ENCODE measurements around the gene ETV1.

ETV1 gene

DNA sequence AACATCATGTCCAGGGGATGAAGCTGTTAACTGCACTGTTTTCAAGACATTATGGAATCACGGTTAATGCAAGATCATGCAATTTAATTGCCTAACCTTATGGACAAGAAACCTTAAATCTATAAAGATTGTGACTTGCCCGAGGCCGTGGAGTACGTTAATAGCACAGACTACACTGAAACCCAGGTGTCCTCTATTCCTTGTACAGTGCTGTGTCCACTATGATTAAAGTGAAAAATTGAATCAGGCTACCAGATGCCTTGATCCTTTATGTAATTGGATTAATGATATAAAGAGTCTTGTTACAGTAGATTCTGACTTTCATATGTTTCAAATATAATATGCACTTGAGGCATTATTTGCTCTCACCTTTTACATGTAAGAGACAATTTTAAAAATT lies 33.9 kb upstream of the ETV1 start:
- H2AFZ ChIP-seq (ENCODE audit: low read length): no peak overlapping the region

GRCh38 chr7:14021069-14021468 lies 31.6 kb upstream of the ETV1 start:
- H3K9ac ChIP-seq (ENCODE audit: low read depth, low read length, poor library complexity, severe bottlenecking): no peak overlapping the region
- no peak overlapping the region for H2AFZ ChIP-seq (ENCODE audit: low read length)
- no peak for TF ChIP-seq EZH2phosphoT487 (IDR thresholded peaks at IDR 0.05; ENCODE audit: borderline replicate concordance)
- TF ChIP-seq, protein P1, sequence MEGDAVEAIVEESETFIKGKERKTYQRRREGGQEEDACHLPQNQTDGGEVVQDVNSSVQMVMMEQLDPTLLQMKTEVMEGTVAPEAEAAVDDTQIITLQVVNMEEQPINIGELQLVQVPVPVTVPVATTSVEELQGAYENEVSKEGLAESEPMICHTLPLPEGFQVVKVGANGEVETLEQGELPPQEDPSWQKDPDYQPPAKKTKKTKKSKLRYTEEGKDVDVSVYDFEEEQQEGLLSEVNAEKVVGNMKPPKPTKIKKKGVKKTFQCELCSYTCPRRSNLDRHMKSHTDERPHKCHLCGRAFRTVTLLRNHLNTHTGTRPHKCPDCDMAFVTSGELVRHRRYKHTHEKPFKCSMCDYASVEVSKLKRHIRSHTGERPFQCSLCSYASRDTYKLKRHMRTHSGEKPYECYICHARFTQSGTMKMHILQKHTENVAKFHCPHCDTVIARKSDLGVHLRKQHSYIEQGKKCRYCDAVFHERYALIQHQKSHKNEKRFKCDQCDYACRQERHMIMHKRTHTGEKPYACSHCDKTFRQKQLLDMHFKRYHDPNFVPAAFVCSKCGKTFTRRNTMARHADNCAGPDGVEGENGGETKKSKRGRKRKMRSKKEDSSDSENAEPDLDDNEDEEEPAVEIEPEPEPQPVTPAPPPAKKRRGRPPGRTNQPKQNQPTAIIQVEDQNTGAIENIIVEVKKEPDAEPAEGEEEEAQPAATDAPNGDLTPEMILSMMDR (conservative IDR thresholded peaks at IDR 0.05; ENCODE audit: low read length): no peak

More for the DNA sequence above, 33.9 kb upstream of the ETV1 start:
- no peaks in the 10 kb centered on the region for H3K9me3 ChIP-seq (ENCODE audit: insufficient read depth, low read depth, low read length)
- H3K36me3 ChIP-seq (ENCODE audit: insufficient read depth, low read length): no peaks in the 10 kb centered on the region
- no peaks in the 10 kb centered on the region for H3K79me2 ChIP-seq (ENCODE audit: insufficient read depth, low read length)
- H3K4me1 ChIP-seq (ENCODE audit: insufficient read depth, low read length, poor library complexity, severe bottlenecking): no peaks in the 10 kb centered on the region
- H3F3A ChIP-seq (ENCODE audit: low read depth): no peaks in the 10 kb centered on the region
- TF ChIP-seq, protein P1 (conservative IDR thresholded peaks at IDR 0.05; ENCODE audit: low read length): no peak
- no peak for TF ChIP-seq EZH2phosphoT487 (IDR thresholded peaks at IDR 0.05; ENCODE audit: borderline replicate concordance)
- no peak overlapping the region for H3K9ac ChIP-seq (ENCODE audit: low read depth, low read length, poor library complexity, severe bottlenecking)
- no peaks in the 10 kb centered on the region for H3K9me2 ChIP-seq (replicated peaks; ENCODE audit: low read depth, low read length)
- no peaks in the 10 kb centered on the region for H4K20me1 ChIP-seq (ENCODE audit: insufficient read depth, low read length, poor library complexity, severe bottlenecking)
- no peak overlapping the region for H3K4me3 ChIP-seq (ENCODE audit: low read length, poor library complexity, severe bottlenecking)
- H3K27me3 ChIP-seq (ENCODE audit: insufficient read depth, low read length, poor library complexity, severe bottlenecking): no peaks in the 10 kb centered on the region
- no peak overlapping the region for H3K4me2 ChIP-seq (ENCODE audit: low read depth, low read length, poor library complexity, severe bottlenecking)

DNA sequence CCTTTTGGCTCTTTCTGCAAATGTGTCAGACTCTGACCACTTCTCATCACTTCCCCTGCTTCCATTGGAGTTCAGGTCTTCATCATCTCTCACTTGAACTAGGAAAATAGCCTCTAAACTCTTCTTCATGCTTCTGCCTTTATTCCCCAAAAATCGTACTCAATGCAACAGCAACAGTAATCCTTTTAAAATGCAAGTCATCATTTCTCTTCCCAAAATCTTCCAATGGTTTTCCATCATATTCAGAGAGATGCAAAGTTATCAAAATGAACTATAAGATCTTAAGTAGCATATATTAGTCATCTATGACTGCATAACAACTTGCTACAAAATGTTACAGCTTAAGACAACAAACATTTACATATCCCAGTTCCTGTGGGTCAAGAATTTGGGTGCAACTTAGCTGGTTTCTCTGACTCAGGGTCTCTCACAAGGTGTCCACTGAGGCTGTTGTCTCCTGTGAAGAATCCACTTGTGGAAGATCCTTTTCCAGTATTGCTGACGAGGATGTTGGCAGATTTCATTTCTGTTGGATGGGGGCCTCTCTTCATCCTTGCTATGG lies 31.0 kb upstream of the ETV1 start:
- H3K27me3 ChIP-seq (ENCODE audit: insufficient read depth, low read length, poor library complexity, severe bottlenecking): no peaks in the 10 kb centered on the region
- TF ChIP-seq, protein P1 (conservative IDR thresholded peaks at IDR 0.05; ENCODE audit: low read length): no peak
- no peak for TF ChIP-seq EZH2phosphoT487 (IDR thresholded peaks at IDR 0.05; ENCODE audit: borderline replicate concordance)
- H3K4me3 ChIP-seq (ENCODE audit: low read length, poor library complexity, severe bottlenecking): no peak overlapping the region

More at GRCh38 chr7:14021069-14021468, 31.6 kb upstream of the ETV1 start:
- Histone ChIP-seq H3K36me3 (ENCODE audit: insufficient read depth, low read length) (no peaks in the 10 kb centered on the region), H3K9me3 (ENCODE audit: insufficient read depth, low read depth, low read length) (no peaks in the 10 kb centered on the region), H4K20me1 (ENCODE audit: insufficient read depth, low read length, poor library complexity, severe bottlenecking) (no peaks in the 10 kb centered on the region), H3K79me2 (ENCODE audit: insufficient read depth, low read length) (no peaks in the 10 kb centered on the region), H3K4me3 (ENCODE audit: low read length, poor library complexity, severe bottlenecking) (no peak overlapping the region), H3K9me2 (replicated peaks; ENCODE audit: low read depth, low read length) (no peaks in the 10 kb centered on the region), H3K4me1 (ENCODE audit: insufficient read depth, low read length, poor library complexity, severe bottlenecking) (no peaks in the 10 kb centered on the region), H3K27me3 (ENCODE audit: insufficient read depth, low read length, poor library complexity, severe bottlenecking) (no peaks in the 10 kb centered on the region), H3F3A (ENCODE audit: low read depth) (no peaks in the 10 kb centered on the region), H3K4me2 (ENCODE audit: low read depth, low read length, poor library complexity, severe bottlenecking) (no peak overlapping the region)

More for the DNA sequence above, 31.0 kb upstream of the ETV1 start:
- no peaks in the 10 kb centered on the region for H3K36me3 ChIP-seq (ENCODE audit: insufficient read depth, low read length)
- no peak overlapping the region for H2AFZ ChIP-seq (ENCODE audit: low read length)
- H3K9ac ChIP-seq (ENCODE audit: low read depth, low read length, poor library complexity, severe bottlenecking): no peak overlapping the region
- H3K9me3 ChIP-seq (ENCODE audit: insufficient read depth, low read depth, low read length): no peaks in the 10 kb centered on the region
- H3K4me1 ChIP-seq (ENCODE audit: insufficient read depth, low read length, poor library complexity, severe bottlenecking): no peaks in the 10 kb centered on the region
- no peak overlapping the region for H3K4me2 ChIP-seq (ENCODE audit: low read depth, low read length, poor library complexity, severe bottlenecking)
- H3F3A ChIP-seq (ENCODE audit: low read depth): no peaks in the 10 kb centered on the region
- no peaks in the 10 kb centered on the region for H3K9me2 ChIP-seq (replicated peaks; ENCODE audit: low read depth, low read length)
- no peaks in the 10 kb centered on the region for H3K79me2 ChIP-seq (ENCODE audit: insufficient read depth, low read length)
- no peaks in the 10 kb centered on the region for H4K20me1 ChIP-seq (ENCODE audit: insufficient read depth, low read length, poor library complexity, severe bottlenecking)
